ENCODE measurements around the gene TIMP4. TPM values are rescaled to one million over a fixed set of nuclear protein-coding genes. Genes with fewer than 3 reads are reported as not detected.

The TIMP4 gene
- total and polyA plus RNA-seq, 5 donors from 2014 or later = not detected

GRCh38 chr3:12175844-12176453, 17.2 kb upstream of the TIMP4 start:
- Mint-ChIP-seq H3K27ac (no peak overlapping the region), H3K36me3 (no peaks in the 10 kb centered on the region), H3K27me3 (peaks cover 10% of the 10 kb centered on the region), H3K9me3 (peaks cover 0 to 17% (median 6%) of the 10 kb centered on the region in 7 donors), H3K4me1 (no peaks in the 10 kb centered on the region), H3K4me3 (no peak overlapping the region)
- Histone ChIP-seq H3K36me3 (ENCODE audit: control insufficient read depth, insufficient read depth, low read length) (no peaks in the 10 kb centered on the region), H3K4me3 (ENCODE audit: low read depth, low read length) (no peak overlapping the region), H3K4me1 (ENCODE audit: control insufficient read depth, insufficient read depth, low read length, poor library complexity, severe bottlenecking) (no peaks in the 10 kb centered on the region), H3K9me3 (ENCODE audit: control insufficient read depth in 2 of 2, low read length in 2 of 2) (peaks cover 0 to 15% of the 10 kb centered on the region in 2 experiments), H3K27me3 (ENCODE audit: control insufficient read depth, insufficient read depth, low read length) (no peaks in the 10 kb centered on the region), H3K27ac (ENCODE audit: insufficient read depth, low read length, poor library complexity, severe bottlenecking) (no peak overlapping the region)
- ATAC-seq (ENCODE audit: low read depth in 2 of 2) (peak in 1 of 2 donors; percentile 45), DNase-seq (peak in 1 of 3 donors; percentile 20)

GRCh38 chr3:12175137-12175593, 16.5 kb upstream of the TIMP4 start:
- Mint-ChIP-seq H3K27me3 (peaks cover 6% of the 10 kb centered on the region), H3K27ac (no peak overlapping the region), H3K4me1 (no peaks in the 10 kb centered on the region), H3K36me3 (no peaks in the 10 kb centered on the region), H3K4me3 (no peak overlapping the region), H3K9me3 (peaks cover 0 to 17% (median 6%) of the 10 kb centered on the region in 7 donors)
- no peaks in the 10 kb centered on the region for H3K4me1 ChIP-seq (ENCODE audit: control insufficient read depth, insufficient read depth, low read length, poor library complexity, severe bottlenecking)
- H3K27ac ChIP-seq (ENCODE audit: insufficient read depth, low read length, poor library complexity, severe bottlenecking) = no peak overlapping the region
- H3K4me3 ChIP-seq (ENCODE audit: low read depth, low read length) = no peak overlapping the region
- no peaks in the 10 kb centered on the region for H3K27me3 ChIP-seq (ENCODE audit: control insufficient read depth, insufficient read depth, low read length)
- no peak for DNase-seq
- ATAC-seq (ENCODE audit: low read depth in 2 of 2) = no peak
- peaks cover 0 to 15% of the 10 kb centered on the region in 2 experiments for H3K9me3 ChIP-seq (ENCODE audit: control insufficient read depth in 2 of 2, low read length in 2 of 2)
- no peaks in the 10 kb centered on the region for H3K36me3 ChIP-seq (ENCODE audit: control insufficient read depth, insufficient read depth, low read length)

- Mint-ChIP-seq H3K36me3 (no peaks in the 10 kb centered on the region), H3K27ac (no peak overlapping the region), H3K9me3 (peaks cover 0 to 17% (median 6%) of the 10 kb centered on the region in 7 donors), H3K4me3 (no peak overlapping the region), H3K27me3 (peaks cover under 1% of the 10 kb centered on the region), H3K4me1 (no peaks in the 10 kb centered on the region)
- H3K27ac ChIP-seq (ENCODE audit: insufficient read depth, low read length, poor library complexity, severe bottlenecking) = no peak overlapping the region
- H3K9me3 ChIP-seq (ENCODE audit: control insufficient read depth in 2 of 2, low read length in 2 of 2) = peaks cover 0 to 15% of the 10 kb centered on the region in 2 experiments
- peaks cover 2% of the 10 kb centered on the region for H3K27me3 ChIP-seq (ENCODE audit: control insufficient read depth, insufficient read depth, low read length)
- DNase-seq = no peak
- no peak overlapping the region for H3K4me3 ChIP-seq (ENCODE audit: low read depth, low read length)
- H3K36me3 ChIP-seq (ENCODE audit: control insufficient read depth, insufficient read depth, low read length) = no peaks in the 10 kb centered on the region
- no peak for ATAC-seq (ENCODE audit: low read depth in 2 of 2)
- H3K4me1 ChIP-seq (ENCODE audit: control insufficient read depth, insufficient read depth, low read length, poor library complexity, severe bottlenecking) = no peaks in the 10 kb centered on the region
Measured at GRCh38 chr3:12170207-12170606, 11.5 kb upstream of the TIMP4 start.

- Mint-ChIP-seq H3K27me3 (peaks cover 2% of the 10 kb centered on the region), H3K4me3 (no peak overlapping the region), H3K9me3 (peaks cover 0 to 2% (median 0%) of the 10 kb centered on the region in 7 donors), H3K4me1 (no peaks in the 10 kb centered on the region), H3K36me3 (no peaks in the 10 kb centered on the region), H3K27ac (no peak overlapping the region)
- Histone ChIP-seq H3K4me1 (ENCODE audit: control insufficient read depth, insufficient read depth, low read length, poor library complexity, severe bottlenecking) (no peaks in the 10 kb centered on the region), H3K27me3 (ENCODE audit: control insufficient read depth, insufficient read depth, low read length) (peaks cover 4% of the 10 kb centered on the region), H3K27ac (ENCODE audit: insufficient read depth, low read length, poor library complexity, severe bottlenecking) (no peak overlapping the region), H3K4me3 (ENCODE audit: low read depth, low read length) (no peak overlapping the region), H3K36me3 (ENCODE audit: control insufficient read depth, insufficient read depth, low read length) (no peaks in the 10 kb centered on the region), H3K9me3 (ENCODE audit: control insufficient read depth in 2 of 2, low read length in 2 of 2) (no peaks in the 10 kb centered on the region)
- DNase-seq (no peak), ATAC-seq (ENCODE audit: low read depth in 2 of 2) (no peak)
Measured at GRCh38 chr3:12165909-12166308, 7.2 kb upstream of the TIMP4 start.

- Histone ChIP-seq H3K9me3 (ENCODE audit: control insufficient read depth in 2 of 2, low read length in 2 of 2) (no peaks in the 10 kb centered on the region), H3K27ac (ENCODE audit: insufficient read depth, low read length, poor library complexity, severe bottlenecking) (no peak overlapping the region), H3K27me3 (ENCODE audit: control insufficient read depth, insufficient read depth, low read length) (peaks cover 1% of the 10 kb centered on the region), H3K4me1 (ENCODE audit: control insufficient read depth, insufficient read depth, low read length, poor library complexity, severe bottlenecking) (no peaks in the 10 kb centered on the region), H3K36me3 (ENCODE audit: control insufficient read depth, insufficient read depth, low read length) (no peaks in the 10 kb centered on the region), H3K4me3 (ENCODE audit: low read depth, low read length) (no peak overlapping the region)
- H3K27ac Mint-ChIP-seq = no peak overlapping the region
- H3K4me1 Mint-ChIP-seq = peaks cover 0 to 5% (median 0%) of the 10 kb centered on the region in 4 donors
- ATAC-seq (ENCODE audit: low read depth in 2 of 2) = no peak
- H3K36me3 Mint-ChIP-seq = no peaks in the 10 kb centered on the region
- H3K9me3 Mint-ChIP-seq = peaks cover 0 to 2% (median 0%) of the 10 kb centered on the region in 7 donors
- peaks cover 20% of the 10 kb centered on the region for H3K27me3 Mint-ChIP-seq
- no peak for DNase-seq
- no peak overlapping the region for H3K4me3 Mint-ChIP-seq
Measured at GRCh38 chr3:12159227-12159601, 502 bp upstream of the TIMP4 start.

- Mint-ChIP-seq H3K4me1 (peaks cover 0 to 5% (median 0%) of the 10 kb centered on the region in 4 donors), H3K27me3 (peaks cover 20% of the 10 kb centered on the region), H3K36me3 (no peaks in the 10 kb centered on the region), H3K9me3 (peaks cover 0 to 2% (median 0%) of the 10 kb centered on the region in 7 donors), H3K4me3 (no peak overlapping the region), H3K27ac (no peak overlapping the region)
- Histone ChIP-seq H3K4me1 (ENCODE audit: control insufficient read depth, insufficient read depth, low read length, poor library complexity, severe bottlenecking) (no peaks in the 10 kb centered on the region), H3K36me3 (ENCODE audit: control insufficient read depth, insufficient read depth, low read length) (no peaks in the 10 kb centered on the region), H3K9me3 (ENCODE audit: control insufficient read depth in 2 of 2, low read length in 2 of 2) (no peaks in the 10 kb centered on the region), H3K27me3 (ENCODE audit: control insufficient read depth, insufficient read depth, low read length) (peaks cover 1% of the 10 kb centered on the region), H3K27ac (ENCODE audit: insufficient read depth, low read length, poor library complexity, severe bottlenecking) (no peak overlapping the region), H3K4me3 (ENCODE audit: low read depth, low read length) (no peak overlapping the region)
- DNase-seq (no peak), ATAC-seq (ENCODE audit: low read depth in 2 of 2) (no peak)
Measured at GRCh38 chr3:12157026-12157425, 1.7 kb downstream of the TIMP4 start.

GRCh38 chr3:12155828-12156227, 2.9 kb downstream of the TIMP4 start:
- no peaks in the 10 kb centered on the region for H3K4me1 ChIP-seq (ENCODE audit: control insufficient read depth, insufficient read depth, low read length, poor library complexity, severe bottlenecking)
- ATAC-seq (ENCODE audit: low read depth in 2 of 2) = no peak
- no peaks in the 10 kb centered on the region for H3K36me3 ChIP-seq (ENCODE audit: control insufficient read depth, insufficient read depth, low read length)
- Mint-ChIP-seq H3K27ac (no peak overlapping the region), H3K4me3 (no peak overlapping the region), H3K9me3 (peaks cover 0 to 2% (median 0%) of the 10 kb centered on the region in 7 donors), H3K36me3 (no peaks in the 10 kb centered on the region), H3K27me3 (peaks cover 18% of the 10 kb centered on the region), H3K4me1 (peaks cover 0 to 5% (median 0%) of the 10 kb centered on the region in 4 donors)
- no peaks in the 10 kb centered on the region for H3K9me3 ChIP-seq (ENCODE audit: control insufficient read depth in 2 of 2, low read length in 2 of 2)
- H3K27ac ChIP-seq (ENCODE audit: insufficient read depth, low read length, poor library complexity, severe bottlenecking) = no peak overlapping the region
- H3K27me3 ChIP-seq (ENCODE audit: control insufficient read depth, insufficient read depth, low read length) = no peaks in the 10 kb centered on the region
- no peak for DNase-seq
- no peak overlapping the region for H3K4me3 ChIP-seq (ENCODE audit: low read depth, low read length)

GRCh38 chr3:12155264-12155663, 3.4 kb downstream of the TIMP4 start:
- H3K9me3 Mint-ChIP-seq = peaks cover 0 to 2% (median 0%) of the 10 kb centered on the region in 7 donors
- Histone ChIP-seq H3K4me1 (ENCODE audit: control insufficient read depth, insufficient read depth, low read length, poor library complexity, severe bottlenecking) (no peaks in the 10 kb centered on the region), H3K27ac (ENCODE audit: insufficient read depth, low read length, poor library complexity, severe bottlenecking) (no peak overlapping the region), H3K36me3 (ENCODE audit: control insufficient read depth, insufficient read depth, low read length) (no peaks in the 10 kb centered on the region), H3K4me3 (ENCODE audit: low read depth, low read length) (no peak overlapping the region), H3K27me3 (ENCODE audit: control insufficient read depth, insufficient read depth, low read length) (no peaks in the 10 kb centered on the region), H3K9me3 (ENCODE audit: control insufficient read depth in 2 of 2, low read length in 2 of 2) (no peaks in the 10 kb centered on the region)
- ATAC-seq (ENCODE audit: low read depth in 2 of 2) (no peak), DNase-seq (no peak)
- no peak overlapping the region for H3K4me3 Mint-ChIP-seq
- H3K27me3 Mint-ChIP-seq = peaks cover 13% of the 10 kb centered on the region
- no peaks in the 10 kb centered on the region for H3K36me3 Mint-ChIP-seq
- no peak overlapping the region for H3K27ac Mint-ChIP-seq
- H3K4me1 Mint-ChIP-seq = peaks cover 0 to 5% (median 0%) of the 10 kb centered on the region in 4 donors
